WTC11 (cell line): ENCODE measurements around the gene OOSP4A. TPM values are rescaled to one million over a fixed set of nuclear protein-coding genes. Genes with fewer than 3 reads are reported as not detected.
"Not testable (repeated sequence)": the region's sequence is repeated elsewhere in the genome, so short reads cannot be mapped to it uniquely, and the experiment has no call there.

Experiments used
- ATAC-seq: fragments of 200-7000 bp; cut with Tn5 transposase; 2 replicates; pipeline ENCODE4 v1.10.0; 2021; ENCODE audit warnings: mild to moderate bottlenecking, moderate library complexity
- CTCF ChIA-PET: fragments of 300-600 bp; sonication (Branson Sonifier 250); formaldehyde crosslinking; loops from one replicate; lab custom pipeline; 2021; ENCODE audit warnings: antibody characterized with exemption; lab: Charles Lee
- POLR2A ChIA-PET: fragments of 350-600 bp; sonication (Branson Sonifier 250); formaldehyde crosslinking; loops from one replicate; lab custom pipeline; 2021; ENCODE audit warnings: antibody characterized with exemption; lab: Charles Lee
- DNase-seq: peaks from one replicate; pipeline ENCODE4 v3.0.0; 2021; ENCODE audit warnings: low spot score
- H3K27ac Mint-ChIP-seq: 2 replicates; pipeline ENCODE4 v1.8.0; 2021; ENCODE audit warnings: mixed read lengths
- H3K27me3 Mint-ChIP-seq: 2 replicates; pipeline ENCODE4 v1.8.0; 2021; ENCODE audit warnings: low read depth, mild to moderate bottlenecking, moderate library complexity, mixed read lengths
- H3K36me3 Mint-ChIP-seq: 2 replicates; pipeline ENCODE4 v1.8.0; 2021; ENCODE audit warnings: mixed read lengths
- H3K4me1 Mint-ChIP-seq: 2 replicates; pipeline ENCODE4 v1.8.0; 2022; ENCODE audit warnings: mixed read lengths
- H3K4me3 Mint-ChIP-seq: 2 replicates; pipeline ENCODE4 v1.8.0; 2021; ENCODE audit warnings: mild to moderate bottlenecking, moderate library complexity, mixed read lengths
- H3K9me3 Mint-ChIP-seq: 2 replicates; pipeline ENCODE4 v1.8.0; 2021; ENCODE audit warnings: mixed read lengths
- CREM ChIP-seq: sonication (generic); formaldehyde crosslinking; IDR thresholded peaks from 2 replicates; pipeline ENCODE4 v1.8.1; 2022; ENCODE audit warnings: mild to moderate bottlenecking, missing genetic modification reagents, moderate library complexity
- GTF2I ChIP-seq: fragments of 250-450 bp; sonication (Bioruptor Pico); conservative IDR thresholded peaks from 2 replicates; pipeline ENCODE4 v1.4.0; 2021; ENCODE audit warnings: mild to moderate bottlenecking
- JUN ChIP-seq: sonication (generic); formaldehyde crosslinking; IDR thresholded peaks from 2 replicates; pipeline ENCODE4 v1.8.0; 2023; ENCODE audit warnings: mild to moderate bottlenecking, missing genetic modification reagents
- MXD4 ChIP-seq: fragments of 250-450 bp; sonication (Bioruptor Pico); IDR thresholded peaks from 2 replicates; pipeline ENCODE4 v1.8.0; 2021; ENCODE audit warnings: mild to moderate bottlenecking, moderate library complexity, borderline replicate concordance
- NR1H2 ChIP-seq: sonication (generic); formaldehyde crosslinking; IDR thresholded peaks from 2 replicates; pipeline ENCODE4 v1.9.0; 2021; ENCODE audit warnings: mild to moderate bottlenecking, moderate library complexity, missing genetic modification reagents
- NR2C2 ChIP-seq: sonication (generic); formaldehyde crosslinking; IDR thresholded peaks from 2 replicates; pipeline ENCODE4 v1.8.0; 2022; ENCODE audit warnings: mild to moderate bottlenecking, missing genetic modification reagents
- RORB ChIP-seq: fragments of 250-450 bp; sonication (Bioruptor Pico); IDR thresholded peaks from 2 replicates; pipeline ENCODE4 v1.9.0; 2021; ENCODE audit warnings: mild to moderate bottlenecking
- TP53 ChIP-seq: sonication (generic); formaldehyde crosslinking; IDR thresholded peaks from 2 replicates; pipeline ENCODE4 v1.8.1; 2023; ENCODE audit warnings: mild to moderate bottlenecking, missing genetic modification reagents
- ZBTB21 ChIP-seq: sonication (generic); formaldehyde crosslinking; IDR thresholded peaks from 2 replicates; pipeline ENCODE4 v1.8.1; 2023; ENCODE audit warnings: mild to moderate bottlenecking, missing genetic modification reagents, borderline replicate concordance
- ZNF416 ChIP-seq: fragments of 250-450 bp; sonication (Bioruptor Pico); IDR thresholded peaks from 2 replicates; pipeline ENCODE4 v1.9.0; 2021; ENCODE audit warnings: mild to moderate bottlenecking, inconsistent platforms
- ZNF671 ChIP-seq: fragments of 250-450 bp; sonication (Bioruptor Pico); IDR thresholded peaks from 2 replicates; pipeline ENCODE4 v1.8.0; 2021; ENCODE audit warnings: mild to moderate bottlenecking
- total RNA-seq: library from RNA; stranded (reverse); gene quantifications from 3 replicates; pipeline ENCODE4 v1.2.3, GENCODE V29; 2021
- TF ChIP-seq, protein P1 (sequence below): fragments of 250-450 bp; sonication (Bioruptor Pico); IDR thresholded peaks from 2 replicates; pipeline ENCODE4 v1.8.0; 2021; ENCODE audit warnings: mild to moderate bottlenecking
- TF ChIP-seq, protein P2 (sequence below): sonication (generic); formaldehyde crosslinking; IDR thresholded peaks from 2 replicates; pipeline ENCODE4 v1.8.1; 2023; ENCODE audit warnings: mild to moderate bottlenecking, missing genetic modification reagents, moderate library complexity
- TF ChIP-seq, protein P3 (sequence below): sonication (generic); formaldehyde crosslinking; IDR thresholded peaks from 2 replicates; pipeline ENCODE4 v1.8.0; 2022; ENCODE audit warnings: missing genetic modification reagents
- TF ChIP-seq, protein P4 (sequence below): sonication (generic); formaldehyde crosslinking; IDR thresholded peaks from 2 replicates; pipeline ENCODE4 v1.8.0; 2022; ENCODE audit warnings: mild to moderate bottlenecking, missing genetic modification reagents
- TF ChIP-seq, protein P5 (sequence below): sonication (generic); formaldehyde crosslinking; IDR thresholded peaks from 2 replicates; pipeline ENCODE4 v1.8.1; 2022; ENCODE audit warnings: missing genetic modification reagents, borderline replicate concordance
- TF ChIP-seq, protein P6 (sequence below): sonication (generic); formaldehyde crosslinking; IDR thresholded peaks from 2 replicates; pipeline ENCODE4 v1.8.0; 2022; ENCODE audit warnings: mild to moderate bottlenecking, missing genetic modification reagents

OOSP4A gene
- total RNA-seq, 1 experiment from 2014 or later: not detected

DNA sequence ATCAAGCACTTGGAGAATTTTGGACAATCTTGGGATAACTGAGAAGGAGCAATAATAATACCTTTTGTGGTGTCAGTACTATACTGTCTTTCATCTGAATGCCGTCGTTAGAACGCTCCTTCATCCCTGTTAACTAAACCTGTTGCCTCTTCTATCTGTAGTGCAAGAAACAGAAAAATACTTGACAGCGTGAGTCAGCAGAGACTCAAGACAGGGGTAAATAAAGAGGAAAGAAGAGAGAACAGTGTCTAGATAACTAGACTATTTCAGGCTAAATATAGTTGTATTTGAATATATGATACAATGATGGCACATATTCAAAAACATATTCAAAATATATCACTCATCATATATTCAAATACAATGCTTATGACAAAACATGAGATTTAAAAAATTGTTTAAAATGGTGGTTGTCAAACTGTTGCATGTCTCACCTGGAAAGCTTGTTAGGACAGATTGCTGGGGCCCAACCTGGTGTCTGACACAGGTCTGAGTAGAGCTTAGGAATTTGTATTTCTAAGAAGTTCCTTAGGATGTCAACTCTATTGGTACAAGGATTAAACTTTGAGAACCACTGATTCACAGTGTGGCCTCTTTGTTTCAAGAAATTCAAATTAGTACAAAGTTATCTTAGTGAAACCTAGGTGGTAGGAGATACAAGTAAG is 17.4 kb downstream of the OOSP4A start (continued):
- TF ChIP-seq, protein P1, sequence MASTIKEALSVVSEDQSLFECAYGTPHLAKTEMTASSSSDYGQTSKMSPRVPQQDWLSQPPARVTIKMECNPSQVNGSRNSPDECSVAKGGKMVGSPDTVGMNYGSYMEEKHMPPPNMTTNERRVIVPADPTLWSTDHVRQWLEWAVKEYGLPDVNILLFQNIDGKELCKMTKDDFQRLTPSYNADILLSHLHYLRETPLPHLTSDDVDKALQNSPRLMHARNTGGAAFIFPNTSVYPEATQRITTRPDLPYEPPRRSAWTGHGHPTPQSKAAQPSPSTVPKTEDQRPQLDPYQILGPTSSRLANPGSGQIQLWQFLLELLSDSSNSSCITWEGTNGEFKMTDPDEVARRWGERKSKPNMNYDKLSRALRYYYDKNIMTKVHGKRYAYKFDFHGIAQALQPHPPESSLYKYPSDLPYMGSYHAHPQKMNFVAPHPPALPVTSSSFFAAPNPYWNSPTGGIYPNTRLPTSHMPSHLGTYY (CRISPR knock-in tag): no peak
- TF ChIP-seq, protein P2, sequence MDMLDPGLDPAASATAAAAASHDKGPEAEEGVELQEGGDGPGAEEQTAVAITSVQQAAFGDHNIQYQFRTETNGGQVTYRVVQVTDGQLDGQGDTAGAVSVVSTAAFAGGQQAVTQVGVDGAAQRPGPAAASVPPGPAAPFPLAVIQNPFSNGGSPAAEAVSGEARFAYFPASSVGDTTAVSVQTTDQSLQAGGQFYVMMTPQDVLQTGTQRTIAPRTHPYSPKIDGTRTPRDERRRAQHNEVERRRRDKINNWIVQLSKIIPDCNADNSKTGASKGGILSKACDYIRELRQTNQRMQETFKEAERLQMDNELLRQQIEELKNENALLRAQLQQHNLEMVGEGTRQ (CRISPR knock-in tag): no peak
- TF ChIP-seq TP53 (CRISPR knock-in tag) (no peak), ZNF416 (CRISPR knock-in tag) (no peak)
- TF ChIP-seq, protein P3, sequence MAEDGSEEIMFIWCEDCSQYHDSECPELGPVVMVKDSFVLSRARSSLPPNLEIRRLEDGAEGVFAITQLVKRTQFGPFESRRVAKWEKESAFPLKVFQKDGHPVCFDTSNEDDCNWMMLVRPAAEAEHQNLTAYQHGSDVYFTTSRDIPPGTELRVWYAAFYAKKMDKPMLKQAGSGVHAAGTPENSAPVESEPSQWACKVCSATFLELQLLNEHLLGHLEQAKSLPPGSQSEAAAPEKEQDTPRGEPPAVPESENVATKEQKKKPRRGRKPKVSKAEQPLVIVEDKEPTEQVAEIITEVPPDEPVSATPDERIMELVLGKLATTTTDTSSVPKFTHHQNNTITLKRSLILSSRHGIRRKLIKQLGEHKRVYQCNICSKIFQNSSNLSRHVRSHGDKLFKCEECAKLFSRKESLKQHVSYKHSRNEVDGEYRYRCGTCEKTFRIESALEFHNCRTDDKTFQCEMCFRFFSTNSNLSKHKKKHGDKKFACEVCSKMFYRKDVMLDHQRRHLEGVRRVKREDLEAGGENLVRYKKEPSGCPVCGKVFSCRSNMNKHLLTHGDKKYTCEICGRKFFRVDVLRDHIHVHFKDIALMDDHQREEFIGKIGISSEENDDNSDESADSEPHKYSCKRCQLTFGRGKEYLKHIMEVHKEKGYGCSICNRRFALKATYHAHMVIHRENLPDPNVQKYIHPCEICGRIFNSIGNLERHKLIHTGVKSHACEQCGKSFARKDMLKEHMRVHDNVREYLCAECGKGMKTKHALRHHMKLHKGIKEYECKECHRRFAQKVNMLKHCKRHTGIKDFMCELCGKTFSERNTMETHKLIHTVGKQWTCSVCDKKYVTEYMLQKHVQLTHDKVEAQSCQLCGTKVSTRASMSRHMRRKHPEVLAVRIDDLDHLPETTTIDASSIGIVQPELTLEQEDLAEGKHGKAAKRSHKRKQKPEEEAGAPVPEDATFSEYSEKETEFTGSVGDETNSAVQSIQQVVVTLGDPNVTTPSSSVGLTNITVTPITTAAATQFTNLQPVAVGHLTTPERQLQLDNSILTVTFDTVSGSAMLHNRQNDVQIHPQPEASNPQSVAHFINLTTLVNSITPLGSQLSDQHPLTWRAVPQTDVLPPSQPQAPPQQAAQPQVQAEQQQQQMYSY (CRISPR knock-in tag): no peak
- TF ChIP-seq, protein P4, sequence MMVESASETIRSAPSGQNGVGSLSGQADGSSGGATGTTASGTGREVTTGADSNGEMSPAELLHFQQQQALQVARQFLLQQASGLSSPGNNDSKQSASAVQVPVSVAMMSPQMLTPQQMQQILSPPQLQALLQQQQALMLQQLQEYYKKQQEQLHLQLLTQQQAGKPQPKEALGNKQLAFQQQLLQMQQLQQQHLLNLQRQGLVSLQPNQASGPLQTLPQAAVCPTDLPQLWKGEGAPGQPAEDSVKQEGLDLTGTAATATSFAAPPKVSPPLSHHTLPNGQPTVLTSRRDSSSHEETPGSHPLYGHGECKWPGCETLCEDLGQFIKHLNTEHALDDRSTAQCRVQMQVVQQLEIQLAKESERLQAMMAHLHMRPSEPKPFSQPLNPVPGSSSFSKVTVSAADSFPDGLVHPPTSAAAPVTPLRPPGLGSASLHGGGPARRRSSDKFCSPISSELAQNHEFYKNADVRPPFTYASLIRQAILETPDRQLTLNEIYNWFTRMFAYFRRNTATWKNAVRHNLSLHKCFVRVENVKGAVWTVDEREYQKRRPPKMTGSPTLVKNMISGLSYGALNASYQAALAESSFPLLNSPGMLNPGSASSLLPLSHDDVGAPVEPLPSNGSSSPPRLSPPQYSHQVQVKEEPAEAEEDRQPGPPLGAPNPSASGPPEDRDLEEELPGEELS (CRISPR knock-in tag): no peak

DNA sequence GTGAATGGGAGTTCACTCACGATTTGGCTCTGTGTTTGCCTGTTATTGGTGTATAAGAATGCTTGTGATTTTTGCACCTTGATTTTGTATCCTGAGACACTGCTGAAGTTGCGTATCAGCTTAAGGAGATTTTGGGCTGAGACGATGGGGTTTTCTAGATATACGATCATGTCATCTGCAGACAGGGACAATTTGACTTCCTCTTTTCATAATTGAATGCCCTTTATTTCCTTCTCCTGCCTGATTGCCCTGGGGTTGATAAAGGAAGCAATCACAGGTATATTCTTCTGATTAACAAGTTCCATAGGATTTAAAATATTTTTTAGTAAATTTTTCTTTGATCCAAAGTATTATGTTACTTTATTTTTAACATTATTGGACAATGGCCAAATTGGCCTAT is 18.2 kb downstream of the OOSP4A start:
- H3K4me3 Mint-ChIP-seq, H3K27ac Mint-ChIP-seq, ATAC-seq, H3K27me3 Mint-ChIP-seq, H3K9me3 Mint-ChIP-seq, CTCF ChIA-PET, DNase-seq, POLR2A ChIA-PET, H3K4me1 Mint-ChIP-seq, H3K36me3 Mint-ChIP-seq: not testable (repeated sequence)

DNA sequence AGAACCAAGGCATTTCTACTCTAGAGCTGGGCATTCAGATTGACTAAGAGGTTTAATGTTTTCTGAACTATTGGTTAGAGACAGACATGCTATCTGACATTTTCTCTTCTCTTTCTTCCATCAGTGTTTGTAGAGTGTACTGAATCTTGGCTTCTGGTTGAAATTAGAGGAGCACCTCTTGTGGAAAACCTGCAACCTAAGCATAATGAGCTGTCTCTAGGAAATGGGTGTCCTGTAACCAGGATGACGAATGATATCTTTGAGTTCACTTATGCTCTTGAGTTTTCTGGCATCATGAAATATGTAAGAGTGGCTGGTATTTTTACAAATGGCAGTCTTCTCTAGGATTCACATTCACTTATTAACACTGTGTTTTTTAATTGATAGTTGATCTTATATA is 19.4 kb downstream of the OOSP4A start:
- CTCF ChIA-PET: no interaction called here
- no peak overlapping the region for H3K27ac Mint-ChIP-seq
- no peaks in the 10 kb centered on the region for H3K4me1 Mint-ChIP-seq
- ATAC-seq (no peak), DNase-seq (no peak)
- no peak overlapping the region for H3K4me3 Mint-ChIP-seq
- POLR2A ChIA-PET: no interaction called here
- H3K36me3 Mint-ChIP-seq: no peaks in the 10 kb centered on the region
- no peaks in the 10 kb centered on the region for H3K9me3 Mint-ChIP-seq
- H3K27me3 Mint-ChIP-seq: no peaks in the 10 kb centered on the region; the same call in 1 of the 2 replicates
- TF ChIP-seq GTF2I (CRISPR knock-in tag): no peak
- TF ChIP-seq JUN (CRISPR knock-in tag): no peak
- TF ChIP-seq ZBTB21 (CRISPR knock-in tag): no peak
- TF ChIP-seq ZNF671 (CRISPR knock-in tag): no peak
- no peak for TF ChIP-seq CREM (CRISPR knock-in tag)

DNA sequence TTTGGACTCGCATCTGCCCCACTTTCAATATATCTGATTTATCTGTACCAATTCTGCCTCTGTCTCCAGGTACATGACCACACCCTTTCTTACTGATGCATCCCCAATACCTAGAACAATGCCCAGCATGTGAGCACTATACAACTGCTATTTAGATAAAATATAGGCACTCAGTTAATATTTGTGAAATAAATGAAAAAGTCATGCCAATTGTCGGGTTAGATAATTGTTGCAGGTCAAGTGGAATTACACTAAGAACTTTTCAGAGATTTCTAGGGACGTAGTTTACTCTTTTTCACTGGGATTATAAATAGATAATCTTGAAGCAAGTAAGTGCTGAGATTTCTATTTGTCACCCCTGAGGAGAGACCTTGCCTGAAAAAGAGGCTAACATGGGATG is 20.5 kb downstream of the OOSP4A start:
- H3K4me3 Mint-ChIP-seq: no peak overlapping the region
- H3K36me3 Mint-ChIP-seq: 0 out of 2 replicates have a peak, but pooled peaks cover 4% of the 10 kb centered on the region
- no peaks in the 10 kb centered on the region; the same call in 1 of the 2 replicates for H3K27me3 Mint-ChIP-seq
- DNase-seq (no peak), ATAC-seq (no peak)
- CTCF ChIA-PET: no interaction called here
- H3K4me1 Mint-ChIP-seq: no peaks in the 10 kb centered on the region
- POLR2A ChIA-PET: no interaction called here
- H3K27ac Mint-ChIP-seq: no peak overlapping the region
- TF ChIP-seq MXD4 (CRISPR knock-in tag) (no peak), NR1H2 (CRISPR knock-in tag) (no peak), NR2C2 (CRISPR knock-in tag) (no peak), RORB (CRISPR knock-in tag) (no peak), ZBTB21 (CRISPR knock-in tag) (no peak), TP53 (CRISPR knock-in tag) (no peak)
- TF ChIP-seq, protein P5, sequence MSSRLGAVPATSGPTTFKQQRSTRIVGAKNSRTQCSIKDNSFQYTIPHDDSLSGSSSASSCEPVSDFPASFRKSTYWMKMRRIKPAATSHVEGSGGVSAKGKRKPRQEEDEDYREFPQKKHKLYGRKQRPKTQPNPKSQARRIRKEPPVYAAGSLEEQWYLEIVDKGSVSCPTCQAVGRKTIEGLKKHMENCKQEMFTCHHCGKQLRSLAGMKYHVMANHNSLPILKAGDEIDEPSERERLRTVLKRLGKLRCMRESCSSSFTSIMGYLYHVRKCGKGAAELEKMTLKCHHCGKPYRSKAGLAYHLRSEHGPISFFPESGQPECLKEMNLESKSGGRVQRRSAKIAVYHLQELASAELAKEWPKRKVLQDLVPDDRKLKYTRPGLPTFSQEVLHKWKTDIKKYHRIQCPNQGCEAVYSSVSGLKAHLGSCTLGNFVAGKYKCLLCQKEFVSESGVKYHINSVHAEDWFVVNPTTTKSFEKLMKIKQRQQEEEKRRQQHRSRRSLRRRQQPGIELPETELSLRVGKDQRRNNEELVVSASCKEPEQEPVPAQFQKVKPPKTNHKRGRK (CRISPR knock-in tag): no peak
- TF ChIP-seq, protein P6, sequence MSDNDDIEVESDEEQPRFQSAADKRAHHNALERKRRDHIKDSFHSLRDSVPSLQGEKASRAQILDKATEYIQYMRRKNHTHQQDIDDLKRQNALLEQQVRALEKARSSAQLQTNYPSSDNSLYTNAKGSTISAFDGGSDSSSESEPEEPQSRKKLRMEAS: no peak
- peaks cover 6% of the 10 kb centered on the region for H3K9me3 Mint-ChIP-seq
